ENCODE measurements around the gene KCNQ1. TPM values are rescaled to one million over a fixed set of nuclear protein-coding genes. Genes with fewer than 3 reads are reported as not detected.

The KCNQ1 gene
- total RNA-seq, 1 experiment from 2014 or later = not detected

DNA sequence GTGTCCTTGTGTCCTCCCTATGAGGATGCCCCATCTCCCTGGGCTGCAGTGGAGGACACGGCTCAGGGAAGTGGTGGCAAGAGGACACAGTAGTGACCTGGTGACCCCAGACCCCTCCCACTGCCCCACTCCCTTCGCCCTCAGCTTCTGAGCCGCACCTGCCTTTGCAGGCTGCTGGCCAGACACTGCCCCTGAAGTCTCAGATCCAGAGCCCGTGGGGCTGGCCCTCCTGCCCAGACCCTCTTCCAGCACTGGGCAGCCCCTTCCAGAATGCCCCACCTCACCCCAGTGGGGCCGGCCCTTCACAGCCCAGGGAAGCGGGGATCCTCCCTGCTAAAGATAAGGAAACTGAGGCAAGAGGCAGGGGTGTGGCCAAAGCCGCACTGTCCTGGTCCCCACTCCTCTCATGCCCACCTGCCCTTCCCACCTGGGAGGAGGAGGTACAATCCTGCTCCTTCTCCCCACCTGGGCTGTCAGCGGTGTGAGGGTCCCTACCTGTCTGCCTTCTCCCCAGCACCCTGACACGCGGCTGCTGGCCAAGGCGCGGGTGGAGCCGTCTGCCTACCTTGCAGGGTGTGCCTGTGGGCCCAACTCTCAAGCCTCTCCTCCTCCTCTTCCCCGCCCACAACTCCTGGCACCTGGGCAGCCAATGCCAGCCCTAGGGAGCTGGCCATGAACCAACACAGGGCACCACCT, 17.8 kb upstream of the KCNQ1 start:
- Histone ChIP-seq H3K4me1 (no peaks in the 10 kb centered on the region), H3K27me3 (no peaks in the 10 kb centered on the region; the same call in 1 of the 2 replicates), H3K9me3 (replicated peaks) (no peaks in the 10 kb centered on the region), H3K4me3 (no peak overlapping the region), H3K36me3 (no peaks in the 10 kb centered on the region), H3K27ac (no peak overlapping the region)
- no peak for DNase-seq

DNA sequence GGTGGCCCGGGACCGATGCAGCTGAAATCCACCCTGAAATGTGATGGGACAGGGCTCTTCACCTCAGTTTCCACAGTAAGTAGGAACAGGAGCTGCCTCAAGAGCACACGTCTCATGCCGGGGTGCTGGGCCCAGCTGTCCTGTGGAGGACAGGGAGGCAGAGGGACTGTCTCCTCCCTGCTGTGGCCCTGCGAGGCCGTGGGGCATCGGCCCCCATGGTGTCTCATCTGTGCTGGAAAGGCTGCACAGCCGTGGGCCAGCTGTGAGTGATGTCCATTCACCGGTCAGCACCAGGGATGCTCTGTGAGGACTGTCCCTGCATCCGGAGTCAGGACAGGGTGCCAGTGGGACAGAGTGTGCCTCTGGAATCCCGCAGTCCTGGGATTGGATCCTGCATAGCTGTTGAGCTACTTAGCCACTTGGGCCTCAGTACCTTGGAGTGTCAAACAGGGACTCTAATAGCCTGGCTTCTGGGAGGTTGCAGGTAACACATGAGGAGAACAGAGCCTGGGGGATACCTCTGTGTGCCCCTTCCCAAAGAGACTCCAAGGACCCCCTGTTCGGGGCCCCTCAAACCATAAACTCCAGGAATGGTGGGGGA, 17.0 kb upstream of the KCNQ1 start:
- H3K9me3 ChIP-seq (replicated peaks) = no peaks in the 10 kb centered on the region
- H3K4me1 ChIP-seq = no peaks in the 10 kb centered on the region
- H3K4me3 ChIP-seq = no peak overlapping the region
- DNase-seq = no peak
- H3K27ac ChIP-seq = no peak overlapping the region
- no peaks in the 10 kb centered on the region; the same call in 1 of the 2 replicates for H3K27me3 ChIP-seq
- H3K36me3 ChIP-seq = no peaks in the 10 kb centered on the region

DNA sequence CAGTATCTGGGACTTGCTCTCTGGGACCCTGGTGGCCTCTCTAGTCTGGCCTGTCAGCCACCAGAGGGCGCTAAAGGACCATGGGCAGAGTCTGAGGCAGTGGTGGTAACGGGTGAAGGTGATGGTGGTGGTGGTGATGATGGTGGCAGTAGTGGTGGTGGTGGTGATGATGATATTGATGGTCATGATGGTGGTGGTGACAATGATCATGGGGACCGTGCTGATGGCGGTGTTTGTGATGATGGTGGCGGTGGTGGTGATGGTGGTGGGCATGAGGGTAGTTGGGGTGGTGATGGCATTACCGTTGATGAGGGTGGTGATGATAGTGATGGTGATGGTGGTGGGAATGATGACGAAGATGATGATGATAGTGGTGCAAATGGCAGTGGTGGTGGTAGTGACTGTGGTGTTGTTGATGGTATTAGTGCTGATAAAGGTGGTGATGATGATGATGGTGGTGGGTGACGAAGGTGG, 16.4 kb upstream of the KCNQ1 start:
- H3K27ac ChIP-seq = no peak overlapping the region
- no peaks in the 10 kb centered on the region for H3K36me3 ChIP-seq
- H3K4me3 ChIP-seq = no peak overlapping the region
- H3K27me3 ChIP-seq = no peaks in the 10 kb centered on the region; the same call in 1 of the 2 replicates
- DNase-seq = peak; percentile 60 to 72
- no peaks in the 10 kb centered on the region for H3K9me3 ChIP-seq (replicated peaks)
- no peaks in the 10 kb centered on the region for H3K4me1 ChIP-seq

- Histone ChIP-seq H3K9me3 (replicated peaks) (no peaks in the 10 kb centered on the region), H3K4me1 (no peaks in the 10 kb centered on the region), H3K27ac (no peak overlapping the region), H3K27me3 (no peaks in the 10 kb centered on the region), H3K36me3 (no peaks in the 10 kb centered on the region), H3K4me3 (no peak overlapping the region)
- DNase-seq = no peak
Measured at GRCh38 chr11:2431395-2431794, 13.4 kb upstream of the KCNQ1 start.

GRCh38 chr11:2432171-2432621, 12.6 kb upstream of the KCNQ1 start:
- Histone ChIP-seq H3K36me3 (no peaks in the 10 kb centered on the region), H3K4me3 (no peak overlapping the region), H3K27me3 (no peaks in the 10 kb centered on the region), H3K27ac (no peak overlapping the region), H3K9me3 (replicated peaks) (no peaks in the 10 kb centered on the region), H3K4me1 (no peaks in the 10 kb centered on the region)
- no peak for DNase-seq

- H3K36me3 ChIP-seq = no peaks in the 10 kb centered on the region
- H3K4me1 ChIP-seq = no peaks in the 10 kb centered on the region
- no peak overlapping the region for H3K27ac ChIP-seq
- no peaks in the 10 kb centered on the region for H3K9me3 ChIP-seq (replicated peaks)
- DNase-seq = no peak
- no peak overlapping the region for H3K4me3 ChIP-seq
- no peaks in the 10 kb centered on the region for H3K27me3 ChIP-seq
Measured at GRCh38 chr11:2432628-2433071, 12.2 kb upstream of the KCNQ1 start.

GRCh38 chr11:2433106-2433925, 11.5 kb upstream of the KCNQ1 start:
- Histone ChIP-seq H3K36me3 (no peaks in the 10 kb centered on the region), H3K9me3 (replicated peaks) (no peaks in the 10 kb centered on the region), H3K27ac (no peak overlapping the region), H3K4me3 (no peak overlapping the region), H3K27me3 (no peaks in the 10 kb centered on the region), H3K4me1 (no peaks in the 10 kb centered on the region)
- no peak for DNase-seq

DNA sequence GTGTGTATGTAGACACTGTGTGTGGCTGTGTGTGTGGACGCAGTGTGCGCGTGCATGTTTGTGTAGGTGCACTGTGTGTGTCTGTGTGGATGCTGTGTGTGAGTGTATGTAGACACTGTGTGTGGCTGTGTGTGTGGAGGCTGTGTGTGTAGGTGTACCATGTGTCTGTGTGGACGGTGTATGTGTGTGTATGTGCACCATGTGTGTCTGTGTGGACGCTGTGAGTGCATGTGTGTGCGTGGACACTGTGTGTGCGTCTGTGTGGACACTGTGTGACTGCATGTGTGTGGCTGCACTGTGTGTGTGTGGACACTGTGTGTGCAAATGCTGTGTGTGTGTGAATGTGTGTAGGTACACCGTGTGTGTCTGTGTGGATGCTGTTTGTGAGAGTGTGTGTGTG, 10.8 kb upstream of the KCNQ1 start:
- no peak overlapping the region for H3K27ac ChIP-seq
- no peaks in the 10 kb centered on the region for H3K9me3 ChIP-seq (replicated peaks)
- H3K27me3 ChIP-seq = no peaks in the 10 kb centered on the region
- H3K4me1 ChIP-seq = no peaks in the 10 kb centered on the region
- no peak for DNase-seq
- H3K4me3 ChIP-seq = no peak overlapping the region
- no peaks in the 10 kb centered on the region for H3K36me3 ChIP-seq

- Histone ChIP-seq H3K27ac (no peak overlapping the region), H3K4me1 (no peaks in the 10 kb centered on the region), H3K9me3 (replicated peaks) (0 out of 2 replicates have a peak, but pooled peaks cover 2% of the 10 kb centered on the region), H3K27me3 (no peaks in the 10 kb centered on the region), H3K36me3 (no peaks in the 10 kb centered on the region), H3K4me3 (no peak overlapping the region)
- no peak for DNase-seq
Measured at GRCh38 chr11:2434506-2435255, 10.1 kb upstream of the KCNQ1 start.

GRCh38 chr11:2435288-2436012, 9.4 kb upstream of the KCNQ1 start:
- no peak overlapping the region for H3K4me3 ChIP-seq
- H3K27me3 ChIP-seq = no peaks in the 10 kb centered on the region
- no peak for DNase-seq
- H3K36me3 ChIP-seq = no peaks in the 10 kb centered on the region
- H3K27ac ChIP-seq = no peak overlapping the region
- no peaks in the 10 kb centered on the region for H3K4me1 ChIP-seq
- H3K9me3 ChIP-seq (replicated peaks) = 0 out of 2 replicates have a peak, but pooled peaks cover 5% of the 10 kb centered on the region

DNA sequence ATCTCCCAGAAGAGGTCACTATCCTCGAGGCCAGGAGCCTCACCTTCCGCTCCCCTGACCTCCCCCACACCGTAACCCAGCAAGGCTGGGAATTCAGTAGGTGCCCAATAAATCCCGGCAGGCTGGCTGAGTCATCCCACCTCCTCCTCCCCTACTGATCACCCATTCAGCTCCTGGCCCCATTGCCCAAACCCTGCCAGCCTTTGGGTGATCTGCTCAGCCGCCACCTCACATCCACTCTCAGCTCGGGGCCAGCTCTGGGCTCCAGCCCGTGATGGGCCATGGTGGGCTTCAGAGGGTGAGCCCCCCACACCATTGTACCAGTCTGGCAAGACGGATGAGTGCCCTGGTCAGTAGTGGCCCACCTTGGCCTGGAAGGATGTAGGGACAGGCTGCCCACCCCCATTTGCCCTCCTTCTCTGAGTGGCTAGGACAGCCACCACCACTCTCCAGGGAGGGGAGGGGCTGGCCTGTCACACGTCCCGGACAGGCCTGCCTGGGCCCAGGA, 8.7 kb upstream of the KCNQ1 start:
- Histone ChIP-seq H3K4me1 (no peaks in the 10 kb centered on the region), H3K9me3 (replicated peaks) (0 out of 2 replicates have a peak, but pooled peaks cover 5% of the 10 kb centered on the region), H3K4me3 (no peak overlapping the region), H3K36me3 (no peaks in the 10 kb centered on the region), H3K27me3 (no peaks in the 10 kb centered on the region), H3K27ac (no peak overlapping the region)
- DNase-seq = no peak

GRCh38 chr11:2436521-2437031, 8.2 kb upstream of the KCNQ1 start:
- DNase-seq = no peak

DNA sequence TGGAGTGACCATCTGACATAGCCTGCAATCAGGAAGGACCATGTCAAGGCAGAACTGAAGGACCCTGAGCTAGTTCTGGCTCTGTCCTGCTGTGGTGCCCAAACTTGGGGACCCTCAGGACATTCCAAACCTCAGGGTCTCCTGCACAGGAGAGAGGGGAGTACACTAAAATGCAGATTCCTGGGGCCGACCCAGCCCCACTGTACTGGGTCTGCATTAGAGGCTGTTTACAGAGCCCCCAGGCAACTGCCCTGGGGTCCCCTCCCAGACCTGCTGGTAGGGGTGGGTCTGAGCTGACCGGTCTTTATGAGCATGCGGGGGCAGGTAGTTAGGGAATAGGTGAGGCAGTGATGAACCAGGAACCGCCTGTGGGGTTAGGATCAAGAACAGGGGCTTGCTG, 7.3 kb upstream of the KCNQ1 start:
- DNase-seq = no peak
- H3K9me3 ChIP-seq (replicated peaks) = peaks cover 6% of the 10 kb centered on the region; the same call in 1 of the 2 replicates
- no peaks in the 10 kb centered on the region for H3K36me3 ChIP-seq
- H3K27ac ChIP-seq = no peak overlapping the region
- H3K4me1 ChIP-seq = no peaks in the 10 kb centered on the region
- no peaks in the 10 kb centered on the region for H3K27me3 ChIP-seq
- no peak overlapping the region for H3K4me3 ChIP-seq

More at GRCh38 chr11:2436521-2437031, 8.2 kb upstream of the KCNQ1 start:
- Histone ChIP-seq H3K27ac (no peak overlapping the region), H3K9me3 (replicated peaks) (0 out of 2 replicates have a peak, but pooled peaks cover 5% of the 10 kb centered on the region), H3K4me1 (no peaks in the 10 kb centered on the region), H3K27me3 (no peaks in the 10 kb centered on the region), H3K4me3 (no peak overlapping the region), H3K36me3 (no peaks in the 10 kb centered on the region)
